ENCODE results near the gene C1QTNF5. TPM values are rescaled to one million over a fixed set of nuclear protein-coding genes. Genes with fewer than 3 reads are reported as not detected.
"Not testable (repeated sequence)": the region's sequence is repeated elsewhere in the genome, so short reads cannot be mapped to it uniquely, and the experiment has no call there.

Gene C1QTNF5, protein sequence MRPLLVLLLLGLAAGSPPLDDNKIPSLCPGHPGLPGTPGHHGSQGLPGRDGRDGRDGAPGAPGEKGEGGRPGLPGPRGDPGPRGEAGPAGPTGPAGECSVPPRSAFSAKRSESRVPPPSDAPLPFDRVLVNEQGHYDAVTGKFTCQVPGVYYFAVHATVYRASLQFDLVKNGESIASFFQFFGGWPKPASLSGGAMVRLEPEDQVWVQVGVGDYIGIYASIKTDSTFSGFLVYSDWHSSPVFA
- polyA plus RNA-seq (ENCODE audit: insufficient read length in 10 of 10): 10 to 100 TPM; 15.2 to 36.1 (median 25.4) TPM
- long read RNA-seq, donor 1, transcript C1QTNF5-202 (3 exons, 1,356 nt): major isoform, 12 of 23 reads
- long read RNA-seq, donor 1, transcript C1QTNF5-203 (2 exons, 1,046 nt): minor isoform, 11 of 23 reads
- long read RNA-seq, donor 1, partial matches to known transcripts: 0 of 23 reads
- long read RNA-seq, donor 1, other reads (novel, unspliced or antisense): 0 of 23 reads
- long read RNA-seq, donor 2, transcript C1QTNF5-203 (2 exons, 1,046 nt): major isoform, 8 of 11 reads
- long read RNA-seq, donor 2, partial matches to known transcripts: 0 of 11 reads
- long read RNA-seq, donor 2, other reads (novel, unspliced or antisense): 0 of 11 reads
- long read RNA-seq, donor 3, partial matches to known transcripts: 0 of 1 reads
- long read RNA-seq, donor 3, other reads (novel, unspliced or antisense): 0 of 1 reads
- long read RNA-seq, donor 4, transcript C1QTNF5-203 (2 exons, 1,046 nt): major isoform, 7 of 13 reads
- long read RNA-seq, donor 4, transcript C1QTNF5-202 (3 exons, 1,356 nt): minor isoform, 5 of 13 reads
- long read RNA-seq, donor 4, partial matches to known transcripts: 0 of 13 reads
- long read RNA-seq, donor 4, other reads (novel, unspliced or antisense): 0 of 13 reads
- long read RNA-seq, donor 5, transcript C1QTNF5-203 (2 exons, 1,046 nt): major isoform, 12 of 29 reads
- long read RNA-seq, donor 5, transcript C1QTNF5-202 (3 exons, 1,356 nt): minor isoform, 10 of 29 reads
- long read RNA-seq, donor 5, partial matches to known transcripts: 6 of 29 reads
- long read RNA-seq, donor 5, other reads (novel, unspliced or antisense): 0 of 29 reads
- long read RNA-seq, donor 6, transcript C1QTNF5-203 (2 exons, 1,046 nt): major isoform, 11 of 25 reads
- long read RNA-seq, donor 6, transcript C1QTNF5-202 (3 exons, 1,356 nt): minor isoform, 8 of 25 reads
- long read RNA-seq, donor 6, partial matches to known transcripts: 5 of 25 reads
- long read RNA-seq, donor 6, other reads (novel, unspliced or antisense): 0 of 25 reads
- long read RNA-seq, donor 7, transcript C1QTNF5-203 (2 exons, 1,046 nt): major isoform, 9 of 18 reads
- long read RNA-seq, donor 7, partial matches to known transcripts: 6 of 18 reads
- long read RNA-seq, donor 7, other reads (novel, unspliced or antisense): 0 of 18 reads
- long read RNA-seq, donor 8, transcript C1QTNF5-203 (2 exons, 1,046 nt): minor isoform, 5 of 14 reads
- long read RNA-seq, donor 8, transcript C1QTNF5-202 (3 exons, 1,356 nt): major isoform, 9 of 14 reads
- long read RNA-seq, donor 8, partial matches to known transcripts: 0 of 14 reads
- long read RNA-seq, donor 8, other reads (novel, unspliced or antisense): 0 of 14 reads
- long read RNA-seq, donor 9, partial matches to known transcripts: 0 of 2 reads
- long read RNA-seq, donor 9, other reads (novel, unspliced or antisense): 0 of 2 reads

DNA sequence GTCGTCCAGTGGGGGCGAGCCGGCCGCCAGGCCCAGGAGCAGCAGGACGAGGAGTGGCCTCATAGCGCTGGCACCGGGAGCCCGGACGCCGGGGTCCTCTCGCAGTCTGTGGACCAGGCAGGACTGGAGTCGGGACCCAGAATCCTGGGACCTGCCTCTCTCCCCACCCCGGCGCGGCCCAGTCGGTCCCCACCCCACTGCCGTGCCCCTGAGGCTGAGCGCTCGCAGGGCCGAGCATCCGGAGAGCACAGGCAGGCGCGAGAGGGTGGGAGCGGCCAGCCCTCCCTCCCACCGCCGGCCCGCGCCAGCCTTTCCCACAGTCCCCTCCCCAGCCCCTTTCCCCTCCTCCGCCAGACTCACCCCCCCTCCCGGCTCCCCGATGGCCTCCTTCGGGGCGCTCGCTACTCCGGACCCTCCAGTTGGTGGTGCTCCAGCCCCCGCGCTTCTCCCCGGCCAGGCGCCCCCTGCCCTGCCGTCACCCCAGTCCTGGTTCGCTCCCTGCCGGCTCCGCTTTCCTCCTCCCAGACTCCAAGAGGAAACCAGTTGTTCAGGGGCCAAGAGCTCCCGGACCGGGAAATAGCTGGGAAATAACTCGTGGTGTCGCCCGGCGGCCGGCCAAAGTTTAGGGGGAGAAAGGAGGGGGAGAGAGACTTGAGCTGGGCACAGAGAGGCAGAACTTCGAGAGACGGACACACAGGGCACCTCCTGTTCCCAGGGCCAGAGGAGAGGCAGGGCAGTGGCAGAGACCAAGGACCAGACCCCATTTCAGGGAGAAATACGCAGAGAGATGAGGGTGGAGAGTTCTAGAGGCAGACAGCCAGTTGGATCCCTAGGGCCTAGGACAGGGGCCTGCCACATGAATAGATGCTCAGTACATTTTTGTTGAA lies at the start of gene C1QTNF5:
TSS of gene C1QTNF5 (minus strand) at position 549 of the 887 bp plus-strand sequence. CDS start at position 63, 486 bp downstream.
- DNase-seq: peak; percentile 79 to 95 (median 92)

DNA sequence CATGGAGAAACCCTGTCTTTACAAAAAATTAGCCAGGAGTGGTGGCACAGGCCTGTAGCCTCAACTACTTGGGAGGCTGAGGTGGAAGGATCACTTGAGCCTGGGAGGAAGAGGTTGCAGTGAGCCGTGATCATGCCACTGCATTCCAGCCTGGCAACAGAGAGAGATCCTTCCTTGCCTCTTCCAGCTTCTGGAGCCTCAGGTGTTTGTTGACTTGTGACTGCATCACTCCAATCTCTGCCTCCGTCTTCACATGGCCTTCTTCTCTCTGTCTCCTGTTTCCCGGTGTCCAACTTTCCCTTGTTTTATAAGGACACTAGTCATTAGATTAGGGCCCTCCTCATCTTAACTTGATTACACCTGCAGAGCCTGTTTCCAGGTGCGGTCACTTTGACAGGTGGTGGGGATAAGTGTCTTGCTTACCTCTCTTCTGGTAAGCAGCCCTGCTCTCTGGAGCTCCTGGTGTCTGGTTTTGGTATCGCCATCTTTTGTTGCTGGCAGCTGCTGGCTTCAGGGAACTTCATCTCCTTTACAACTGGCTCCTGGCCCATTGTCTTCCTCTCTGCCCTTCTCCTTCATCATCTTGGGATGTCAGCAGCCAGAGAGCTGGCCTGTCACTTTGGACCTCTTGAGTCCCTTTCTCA lies 49.0 kb upstream of the C1QTNF5 start:
- DNase-seq: no peak

- DNase-seq: no peak
These were observed 47.4 kb upstream of the C1QTNF5 start for GRCh38 chr11:119388103-119388502.

DNA sequence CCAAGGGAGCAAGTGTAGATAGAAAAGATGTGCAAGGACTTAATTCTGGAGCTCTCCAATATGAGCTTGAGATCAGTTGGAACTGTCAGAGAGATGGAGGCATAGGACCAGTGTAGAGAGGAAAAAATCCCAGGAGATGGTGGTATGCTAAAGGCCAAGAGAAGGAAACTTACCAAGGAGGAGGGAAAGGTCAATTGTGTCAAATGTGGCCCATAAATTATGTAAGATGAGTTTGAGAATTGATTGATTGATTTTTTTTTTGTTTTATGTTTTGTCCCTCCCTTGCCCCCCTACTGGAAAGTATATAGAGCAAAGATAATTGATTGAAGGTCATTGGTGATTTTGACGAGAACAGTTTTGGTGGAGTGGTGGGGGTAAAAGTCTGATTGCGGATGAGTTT lies 43.6 kb upstream of the C1QTNF5 start:
- DNase-seq: no peak

DNA sequence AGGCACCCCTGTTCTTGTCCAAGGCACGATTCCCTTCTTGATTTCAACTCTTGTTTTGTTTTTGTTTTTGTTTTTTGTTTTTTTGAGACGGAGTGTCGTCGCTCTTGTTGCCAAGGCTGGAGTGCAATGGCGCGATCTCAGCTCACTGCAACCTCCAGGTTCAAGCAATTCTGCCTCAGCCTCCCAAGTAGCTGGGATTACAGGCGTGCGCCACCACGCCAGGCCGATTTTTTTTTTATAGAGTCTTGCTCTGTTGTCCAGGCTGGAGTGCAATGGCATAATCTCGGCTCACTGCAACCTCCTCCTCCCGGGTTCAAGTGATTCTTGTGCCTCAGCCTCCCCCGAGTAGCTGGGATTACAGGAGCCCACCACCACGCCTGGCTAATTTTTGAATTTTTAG lies 41.8 kb upstream of the C1QTNF5 start:
- not testable (repeated sequence) for DNase-seq

GRCh38 chr11:119382101-119382500 lies 41.4 kb upstream of the C1QTNF5 start:
- no peak for DNase-seq

GRCh38 chr11:119381181-119381988 lies 40.7 kb upstream of the C1QTNF5 start, which contains the start of gene USP2:
TSS of gene USP2 (minus strand) at chr11:119381690. CDS start at chr11:119373480, 8,210 bp downstream.
- peak; percentile 95 to 98 (median 97) for DNase-seq

GRCh38 chr11:119380827-119381180 lies 40.1 kb upstream of the C1QTNF5 start:
- DNase-seq: no peak

DNA sequence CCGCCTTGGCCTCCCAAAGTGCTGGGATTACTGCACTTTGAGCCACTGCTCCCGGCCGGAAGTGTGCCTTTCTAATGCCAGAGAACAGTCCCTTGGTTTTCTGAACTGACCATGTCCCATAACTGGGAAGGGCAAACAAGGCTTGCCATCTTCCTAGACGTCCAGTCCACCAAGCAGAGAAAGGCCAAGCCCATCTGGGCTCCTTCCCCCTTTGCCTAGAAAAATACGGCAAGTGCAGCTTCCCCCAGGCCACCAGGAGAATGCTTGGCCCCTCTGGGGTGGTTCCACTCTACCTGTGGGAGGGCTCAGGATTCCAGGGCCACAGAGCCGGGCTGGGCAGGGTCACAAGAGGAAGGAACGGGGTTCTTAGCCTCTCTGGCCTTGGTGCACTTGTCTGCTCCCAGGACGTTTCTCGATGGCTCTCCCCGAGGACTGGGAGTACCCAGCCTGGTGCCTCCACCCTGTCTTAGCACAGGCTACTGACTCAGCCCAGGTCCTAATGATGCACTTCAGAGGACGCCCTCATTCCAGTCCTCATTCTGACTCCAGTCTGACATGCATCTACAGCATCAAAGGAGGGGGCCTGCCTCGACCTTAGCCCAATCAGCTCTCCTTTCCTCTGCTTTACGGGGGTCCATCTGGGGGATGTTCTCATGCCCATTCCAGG lies 39.6 kb upstream of the C1QTNF5 start:
- no peak for DNase-seq

GRCh38 chr11:119378851-119379465 lies 38.3 kb upstream of the C1QTNF5 start:
- peak in 1 of 3 donors; percentile 34 for DNase-seq

DNA sequence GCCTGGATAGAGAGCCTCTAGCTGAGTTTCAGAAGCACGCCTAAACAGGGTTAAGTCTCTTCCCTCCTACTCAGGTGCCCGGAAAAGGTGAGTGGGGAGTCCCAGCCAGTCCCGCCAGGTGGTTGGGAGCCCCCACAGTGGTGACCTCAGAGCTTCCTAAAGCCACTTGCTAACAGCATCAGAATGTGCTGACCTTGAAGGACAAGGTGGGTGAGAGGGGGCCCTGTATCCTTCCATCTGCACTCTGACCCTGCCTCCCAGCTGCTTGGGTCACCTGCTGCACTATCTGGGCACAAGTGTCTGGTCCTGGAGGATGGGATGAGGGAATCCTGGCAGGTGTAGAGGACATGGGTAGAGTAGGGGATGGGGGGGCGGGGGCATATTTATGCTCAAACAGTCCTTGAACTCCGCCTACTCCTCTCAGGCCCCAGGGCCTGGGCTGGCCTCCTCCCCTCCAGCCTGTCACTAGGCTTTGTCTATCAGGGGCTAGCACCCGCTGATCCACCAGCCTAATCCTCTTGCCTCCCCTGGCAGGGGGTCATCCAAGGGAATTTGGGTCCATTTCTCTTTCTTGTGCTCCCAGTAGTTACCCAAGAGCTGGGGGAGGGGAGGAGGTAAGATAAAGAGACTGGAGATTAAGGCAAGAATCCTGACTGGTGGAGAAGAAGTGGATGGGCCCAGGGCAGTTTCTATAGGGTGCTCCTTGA lies 37.4 kb upstream of the C1QTNF5 start:
- no peak for DNase-seq

DNA sequence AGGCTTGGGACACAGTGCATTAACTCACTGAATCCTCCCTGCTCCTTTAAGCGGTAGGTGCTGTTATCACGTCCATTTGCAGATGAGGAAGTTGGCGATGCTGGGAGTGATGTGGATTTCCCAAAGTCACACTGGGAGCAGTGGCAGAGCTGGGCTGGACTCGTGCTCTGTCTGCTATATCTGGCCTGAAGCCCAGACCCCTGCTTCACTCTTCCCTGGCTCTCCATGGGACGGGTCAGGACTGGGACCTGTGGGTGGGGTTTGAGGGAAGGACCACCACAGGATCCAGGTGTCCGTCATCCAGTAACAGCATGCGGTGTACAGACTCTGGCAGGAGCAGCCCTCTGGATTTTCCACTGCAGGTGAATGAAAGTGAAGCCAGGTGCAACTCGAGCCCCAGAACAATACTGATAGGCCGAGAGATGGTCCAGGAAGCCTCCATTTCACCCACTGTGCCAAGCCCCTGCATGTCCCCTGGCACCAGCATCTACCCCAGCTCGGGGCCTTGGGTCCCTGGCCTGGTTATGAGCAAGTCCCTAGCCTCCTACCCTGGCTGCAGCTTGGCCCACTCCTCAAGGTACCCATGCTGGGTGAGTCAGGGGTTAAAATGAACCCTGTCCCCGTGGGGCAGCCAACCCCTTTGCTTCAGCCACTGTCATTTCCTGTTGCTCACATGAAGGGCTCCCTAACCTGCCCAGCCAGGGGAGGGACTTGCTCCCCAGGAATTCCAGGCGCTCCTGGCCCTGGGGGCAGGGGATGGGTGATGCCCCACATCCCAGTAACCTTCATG lies 36.6 kb upstream of the C1QTNF5 start:
- no peak for DNase-seq

- DNase-seq: peak in 2 of 3 donors; percentile 64 to 79
These were observed 35.6 kb upstream of the C1QTNF5 start for GRCh38 chr11:119376197-119376847.

DNA sequence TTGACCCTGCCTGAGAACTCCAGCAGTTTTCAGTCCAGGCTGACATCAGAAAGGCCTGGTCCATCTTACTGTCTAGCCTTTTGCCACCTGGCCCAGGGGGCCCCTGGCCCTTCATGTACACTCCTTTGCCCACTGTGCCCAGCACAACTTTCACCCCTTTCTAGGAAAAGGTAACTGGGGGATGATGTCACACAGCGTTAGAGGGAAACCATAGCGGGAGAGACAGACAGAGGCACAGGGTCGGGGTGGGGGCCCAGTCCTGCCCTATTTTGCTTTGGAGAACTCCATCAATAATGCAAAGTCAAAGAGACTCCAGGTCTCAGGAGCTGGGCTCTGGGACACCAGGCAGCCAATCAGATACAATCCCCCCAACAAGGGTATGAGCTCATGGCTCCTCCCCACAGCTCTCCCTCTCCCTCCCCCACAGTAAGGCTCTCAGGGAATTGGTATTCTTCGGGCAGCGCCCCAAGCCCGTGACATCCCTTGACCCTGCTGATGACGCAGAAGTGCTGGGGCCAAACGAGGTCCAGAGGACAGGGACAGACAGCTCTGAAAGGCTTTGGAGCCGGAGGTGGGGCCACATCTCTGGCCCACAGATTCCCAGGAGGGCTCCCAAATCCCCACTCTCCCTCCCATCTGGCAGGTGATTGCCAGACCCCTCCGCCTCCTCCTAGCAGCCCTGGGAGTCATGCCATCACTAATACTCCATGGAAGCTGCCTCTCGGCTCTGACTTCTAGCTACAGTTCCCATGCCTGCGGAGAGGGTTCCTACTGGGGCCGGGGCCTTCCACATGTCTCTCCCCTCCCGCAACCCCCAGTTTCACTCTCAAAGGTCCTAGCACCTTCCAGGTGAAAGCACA lies 34.9 kb upstream of the C1QTNF5 start:
- peak in 2 of 3 donors; percentile 67 to 78 for DNase-seq

Data from muscle of back (tissue), 13 donors.